ENCODE results near the gene GNB1L.

DNA sequence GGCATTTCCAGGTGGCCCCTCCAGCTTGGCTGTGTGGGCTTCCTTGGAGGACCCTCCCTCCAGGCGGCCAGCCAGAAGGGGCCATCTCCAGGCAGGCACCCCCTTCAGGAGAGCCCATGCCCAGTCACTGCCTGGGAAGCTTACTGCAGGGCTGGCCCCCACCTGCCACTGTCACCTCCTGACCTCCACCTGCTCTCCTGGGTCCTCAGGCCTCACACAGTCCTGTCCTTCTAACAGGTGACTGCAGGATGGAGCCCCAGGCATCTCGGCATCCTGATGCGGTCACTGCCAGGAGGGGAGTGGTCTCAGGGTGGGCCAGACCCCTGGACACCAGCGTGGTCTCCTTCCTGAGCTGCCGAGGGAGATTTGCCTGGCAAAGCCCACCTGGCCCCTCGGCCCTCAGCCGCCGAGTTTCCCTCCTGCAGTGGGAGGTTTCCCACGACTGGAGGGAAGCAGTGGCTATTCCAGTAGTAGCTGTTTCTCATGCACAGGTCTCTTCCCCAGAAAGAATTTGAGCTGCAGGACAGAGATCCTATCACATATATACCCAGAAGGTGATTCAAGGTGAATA is 81.1 kb downstream of the GNB1L start:
- TF ChIP-seq YY1 (IDR thresholded peaks at IDR 0.05; ENCODE audit: insufficient read depth, insufficient read length) (no peak), ZNF274 (IDR thresholded peaks at IDR 0.05; ENCODE audit: low read depth, low read length) (no peak)

Data from NT2/D1 (cell line).